Measurements from ENCODE around the gene SERINC1. TPM values are rescaled to one million over a fixed set of nuclear protein-coding genes. Genes with fewer than 3 reads are reported as not detected.

The SERINC1 gene
- total and polyA plus RNA-seq, 12 donors, result 44.8 to 206 (median 169) TPM

GRCh38 chr6:122438975-122439374 is 32.6 kb downstream of the SERINC1 start:
- no peak overlapping the region for H3K4me3 ChIP-seq
- no peak for DNase-seq
- peaks cover 0 to 94% (median 30%) of the 10 kb centered on the region in 9 donors for H3K36me3 ChIP-seq
- H3K27ac ChIP-seq, result no peak overlapping the region
- peaks cover 0 to 9% (median 0%) of the 10 kb centered on the region in 11 donors for H3K9me3 ChIP-seq
- no peaks in the 10 kb centered on the region for H3K4me1 ChIP-seq
- ATAC-seq, result peak in 1 of 8 donors; percentile 64
- no peak for TF ChIP-seq CTCF (IDR thresholded peaks at IDR 0.05)
- H3K27me3 ChIP-seq, result no peaks in the 10 kb centered on the region
- 96 to 98% methylated on average over 1 of the region's 1 CpG for whole genome bisulfite sequencing, 2 donors
- intact Hi-C loops (cut with DNase I), result no loop called here

GRCh38 chr6:122432816-122433215 is 38.8 kb downstream of the SERINC1 start:
- H3K4me3 ChIP-seq, result no peak overlapping the region
- H3K4me1 ChIP-seq, result no peaks in the 10 kb centered on the region
- no peaks in the 10 kb centered on the region for H3K9me3 ChIP-seq
- H3K36me3 ChIP-seq, result peaks cover 0 to 91% (median 18%) of the 10 kb centered on the region in 9 donors
- 91 to 94% methylated on average over 3 of the region's 3 CpGs for WGBS, 2 donors
- H3K27me3 ChIP-seq, result no peaks in the 10 kb centered on the region
- no peak for TF ChIP-seq CTCF (IDR thresholded peaks at IDR 0.05)
- no peak overlapping the region for H3K27ac ChIP-seq
- DNase-seq, result no peak
- ATAC-seq, result no peak
- intact Hi-C loops (cut with DNase I), result no loop called here

GRCh38 chr6:122431780-122432179 is 39.8 kb downstream of the SERINC1 start:
- WGBS, 2 donors, result 91 to 93% methylated on average over 4 of the region's 4 CpGs
- peaks cover 0 to 91% (median 15%) of the 10 kb centered on the region in 9 donors for H3K36me3 ChIP-seq

GRCh38 chr6:122429323-122429722 is 42.3 kb downstream of the SERINC1 start:
- no peak for TF ChIP-seq CTCF (IDR thresholded peaks at IDR 0.05)
- Histone ChIP-seq H3K9me3 (no peaks in the 10 kb centered on the region), H3K36me3 (peaks cover 0 to 99% (median 23%) of the 10 kb centered on the region in 9 donors), H3K27ac (no peak overlapping the region), H3K4me1 (no peaks in the 10 kb centered on the region), H3K4me3 (no peak overlapping the region), H3K27me3 (no peaks in the 10 kb centered on the region)
- ATAC-seq (no peak), DNase-seq (no peak)
- intact Hi-C loops (cut with DNase I), result no loop called here

More at GRCh38 chr6:122431780-122432179, 39.8 kb downstream of the SERINC1 start:
- H3K4me1 ChIP-seq, result no peaks in the 10 kb centered on the region
- DNase-seq (no peak), ATAC-seq (peak in 1 of 8 donors; percentile 33)
- no peak overlapping the region for H3K27ac ChIP-seq
- no peaks in the 10 kb centered on the region for H3K27me3 ChIP-seq
- intact Hi-C loops (cut with DNase I), result no loop called here
- no peaks in the 10 kb centered on the region for H3K9me3 ChIP-seq
- no peak overlapping the region for H3K4me3 ChIP-seq
- TF ChIP-seq CTCF (IDR thresholded peaks at IDR 0.05), result no peak
